Neural cell (in vitro differentiated cells): Measurements from ENCODE around the gene LRP1. TPM values are rescaled to one million over a fixed set of nuclear protein-coding genes. Genes with fewer than 3 reads are reported as not detected.

Source experiments
- H2AFZ ChIP-seq: fragments of 200-600, 300-800 bp; sonication (generic), shearing (Covaris generic); 2 replicates; pipeline ENCODE4 v1.6.0; 2014; ENCODE audit warnings: low read depth, mild to moderate bottlenecking, antibody characterized with exemption, low read length, moderate library complexity
- H3F3A ChIP-seq: fragments of 200-600 bp; shearing (Covaris generic); 2 replicates; pipeline ENCODE4 v1.6.1; 2016; ENCODE audit warnings: mild to moderate bottlenecking, moderate library complexity, mixed read lengths, antibody characterized with exemption, low read length; ENCODE audit not compliant: insufficient read depth, poor library complexity, severe bottlenecking
- H3K27ac ChIP-seq: fragments of 200-600, 300-800 bp; sonication (generic), shearing (Covaris generic); 2 replicates; pipeline ENCODE4 v1.5.1; 2014; ENCODE audit warnings: mild to moderate bottlenecking, low read length, moderate library complexity
- H3K27me3 ChIP-seq: fragments of 300-800, 200-600 bp; sonication (generic), shearing (Covaris generic); 2 replicates; pipeline ENCODE4 v1.6.0; 2014; ENCODE audit warnings: mild to moderate bottlenecking, low read depth, low read length, moderate library complexity; ENCODE audit not compliant: insufficient read depth
- H3K36me3 ChIP-seq: fragments of 300-800, 200-600 bp; sonication (generic), shearing (Covaris generic); 2 replicates; pipeline ENCODE4 v1.5.1; 2014; ENCODE audit warnings: mild to moderate bottlenecking, antibody characterized with exemption, low read length, moderate library complexity; ENCODE audit not compliant: insufficient read depth
- H3K4me2 ChIP-seq: fragments of 300-800, 200-600 bp; sonication (generic), shearing (Covaris generic); 2 replicates; pipeline ENCODE4 v1.6.0; 2014; ENCODE audit warnings: mild to moderate bottlenecking, low read length
- H3K4me3 ChIP-seq: fragments of 300-800, 200-600 bp; sonication (generic), shearing (Covaris generic); 2 replicates; pipeline ENCODE4 v1.5.1; 2014; ENCODE audit warnings: mild to moderate bottlenecking, low read length, moderate library complexity
- H3K79me2 ChIP-seq: fragments of 200-600 bp; shearing (Covaris generic); replicated peaks from 2 replicates; pipeline ENCODE4 v1.6.0; 2014; ENCODE audit warnings: mild to moderate bottlenecking, low read length, moderate library complexity; ENCODE audit not compliant: insufficient read depth
- H3K9ac ChIP-seq: fragments of 300-800, 200-600 bp; sonication (generic), shearing (Covaris generic); 2 replicates; pipeline ENCODE4 v1.6.1; 2016; ENCODE audit warnings: mild to moderate bottlenecking, low read length, mixed read lengths
- H3K9me2 ChIP-seq: fragments of 200-600 bp; shearing (Covaris generic); 2 replicates; pipeline ENCODE4 v1.6.1; 2016; ENCODE audit warnings: mild to moderate bottlenecking, low read length, mixed read lengths; ENCODE audit not compliant: insufficient read depth
- H3K9me3 ChIP-seq: fragments of 200-600, 300-800 bp; sonication (generic), shearing (Covaris generic); 2 replicates; pipeline ENCODE4 v1.6.1; 2016; ENCODE audit warnings: mild to moderate bottlenecking, mixed run types, low read length, moderate library complexity, mixed read lengths
- H4K20me1 ChIP-seq: fragments of 200-600 bp; shearing (Covaris generic); 2 replicates; pipeline ENCODE4 v1.6.1; 2016; ENCODE audit warnings: mild to moderate bottlenecking, mixed run types; ENCODE audit not compliant: insufficient read depth
- EP300 ChIP-seq: fragments of 450-650 bp; conservative IDR thresholded peaks from 2 replicates; pipeline ENCODE4 v1.6.1; 2014; ENCODE audit warnings: antibody characterized with exemption, mild to moderate bottlenecking, moderate library complexity; ENCODE audit not compliant: poor library complexity, severe bottlenecking
- EZH2 ChIP-seq: fragments of 200-600, 300-800 bp; shearing (Covaris generic), sonication (generic); IDR thresholded peaks from 2 replicates; pipeline ENCODE4 v1.6.1; 2014; ENCODE audit warnings: antibody characterized with exemption, low read length, borderline replicate concordance, mild to moderate bottlenecking; ENCODE audit not compliant: insufficient read depth, poor library complexity, severe bottlenecking
- MXI1 ChIP-seq: fragments of 450-650 bp; conservative IDR thresholded peaks from 2 replicates; pipeline ENCODE4 v1.6.1; 2014; ENCODE audit warnings: antibody characterized with exemption, mild to moderate bottlenecking; ENCODE audit not compliant: poor library complexity, severe bottlenecking
- POLR2AphosphoS5 ChIP-seq: IDR thresholded peaks from 2 replicates; pipeline ENCODE4 v1.6.1; 2012
- RAD21 ChIP-seq: fragments of 450-650 bp; conservative IDR thresholded peaks from 2 replicates; pipeline ENCODE4 v1.6.1; 2014; ENCODE audit warnings: antibody characterized with exemption, mild to moderate bottlenecking, moderate library complexity
- SMC3 ChIP-seq: fragments of 450-650 bp; conservative IDR thresholded peaks from 2 replicates; pipeline ENCODE4 v1.6.1; 2014; ENCODE audit warnings: antibody characterized with exemption, mild to moderate bottlenecking, moderate library complexity; ENCODE audit not compliant: poor library complexity
- TAF1 ChIP-seq: IDR thresholded peaks from 2 replicates; pipeline ENCODE4 v1.6.1; 2012; ENCODE audit warnings: low read depth
- polyA plus RNA-seq: library from polyadenylated mRNA; depleted of rRNA; stranded (reverse); fragments of >200 nt; gene quantifications from 2 replicates; pipeline ENCODE4 v1.2.3, GENCODE V29; 2014
- small RNA-seq, 3 experiments: library from RNA; depleted of rRNA; stranded (forward); fragments of <200 nt; gene quantifications; one replicate each; pipeline ENCODE3, GENCODE V24; 2012
- TF ChIP-seq, protein P1 (sequence below): fragments of 450-650 bp; IDR thresholded peaks from 2 replicates; pipeline ENCODE4 v1.5.1; 2014; ENCODE audit warnings: antibody characterized with exemption, mild to moderate bottlenecking, moderate library complexity; ENCODE audit not compliant: poor library complexity, severe bottlenecking
- TF ChIP-seq, protein P2 (sequence below): IDR thresholded peaks from 2 replicates; pipeline ENCODE4 v1.6.1; 2012; ENCODE audit warnings: borderline replicate concordance

Gene LRP1
- polyA plus RNA-seq, 1 donor from 2014 or later, result 18.2 TPM

DNA sequence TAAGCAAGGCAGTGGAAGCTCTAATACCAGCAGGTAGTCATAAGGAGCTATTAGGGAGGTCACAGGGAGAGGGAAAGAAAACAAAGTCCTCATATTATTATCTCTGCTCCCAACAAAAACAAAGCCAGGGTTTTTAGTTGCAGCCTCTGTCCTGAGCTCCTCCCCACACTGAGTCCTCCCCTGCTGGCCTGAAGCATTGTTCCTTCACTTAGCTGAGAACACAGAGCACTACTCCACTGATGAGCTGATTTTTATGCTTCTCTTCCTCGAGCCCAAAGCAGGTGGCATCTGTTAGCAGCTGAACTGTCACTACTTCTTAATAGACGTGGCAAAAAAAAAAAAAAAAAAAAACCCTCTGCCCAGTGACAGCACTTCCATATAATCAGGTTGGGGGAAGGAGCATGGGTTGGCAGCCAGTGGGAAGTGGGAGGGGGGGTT, 133.2 kb downstream of the LRP1 start:
- Histone ChIP-seq H3K79me2 (no peaks in the 10 kb centered on the region), H3K4me2 (no peak overlapping the region), H3F3A (no peaks in the 10 kb centered on the region), H3K4me3 (peak overlapping the region; percentile 9), H3K9ac (peak overlapping the region; percentile 25), H4K20me1 (no peaks in the 10 kb centered on the region), H3K36me3 (peaks cover 7% of the 10 kb centered on the region), H3K27me3 (no peaks in the 10 kb centered on the region), H2AFZ (no peak overlapping the region), H3K27ac (peak overlapping the region; percentile 60), H3K9me2 (no peaks in the 10 kb centered on the region), H3K9me3 (no peaks in the 10 kb centered on the region)
- TF ChIP-seq POLR2AphosphoS5, result peak; percentile 36
- no peak for TF ChIP-seq EP300
- no peak for TF ChIP-seq RAD21
- TF ChIP-seq TAF1, result no peak
- no peak for TF ChIP-seq SMC3
- TF ChIP-seq EZH2, result no peak
- TF ChIP-seq, protein P1, sequence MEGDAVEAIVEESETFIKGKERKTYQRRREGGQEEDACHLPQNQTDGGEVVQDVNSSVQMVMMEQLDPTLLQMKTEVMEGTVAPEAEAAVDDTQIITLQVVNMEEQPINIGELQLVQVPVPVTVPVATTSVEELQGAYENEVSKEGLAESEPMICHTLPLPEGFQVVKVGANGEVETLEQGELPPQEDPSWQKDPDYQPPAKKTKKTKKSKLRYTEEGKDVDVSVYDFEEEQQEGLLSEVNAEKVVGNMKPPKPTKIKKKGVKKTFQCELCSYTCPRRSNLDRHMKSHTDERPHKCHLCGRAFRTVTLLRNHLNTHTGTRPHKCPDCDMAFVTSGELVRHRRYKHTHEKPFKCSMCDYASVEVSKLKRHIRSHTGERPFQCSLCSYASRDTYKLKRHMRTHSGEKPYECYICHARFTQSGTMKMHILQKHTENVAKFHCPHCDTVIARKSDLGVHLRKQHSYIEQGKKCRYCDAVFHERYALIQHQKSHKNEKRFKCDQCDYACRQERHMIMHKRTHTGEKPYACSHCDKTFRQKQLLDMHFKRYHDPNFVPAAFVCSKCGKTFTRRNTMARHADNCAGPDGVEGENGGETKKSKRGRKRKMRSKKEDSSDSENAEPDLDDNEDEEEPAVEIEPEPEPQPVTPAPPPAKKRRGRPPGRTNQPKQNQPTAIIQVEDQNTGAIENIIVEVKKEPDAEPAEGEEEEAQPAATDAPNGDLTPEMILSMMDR, result no peak

DNA sequence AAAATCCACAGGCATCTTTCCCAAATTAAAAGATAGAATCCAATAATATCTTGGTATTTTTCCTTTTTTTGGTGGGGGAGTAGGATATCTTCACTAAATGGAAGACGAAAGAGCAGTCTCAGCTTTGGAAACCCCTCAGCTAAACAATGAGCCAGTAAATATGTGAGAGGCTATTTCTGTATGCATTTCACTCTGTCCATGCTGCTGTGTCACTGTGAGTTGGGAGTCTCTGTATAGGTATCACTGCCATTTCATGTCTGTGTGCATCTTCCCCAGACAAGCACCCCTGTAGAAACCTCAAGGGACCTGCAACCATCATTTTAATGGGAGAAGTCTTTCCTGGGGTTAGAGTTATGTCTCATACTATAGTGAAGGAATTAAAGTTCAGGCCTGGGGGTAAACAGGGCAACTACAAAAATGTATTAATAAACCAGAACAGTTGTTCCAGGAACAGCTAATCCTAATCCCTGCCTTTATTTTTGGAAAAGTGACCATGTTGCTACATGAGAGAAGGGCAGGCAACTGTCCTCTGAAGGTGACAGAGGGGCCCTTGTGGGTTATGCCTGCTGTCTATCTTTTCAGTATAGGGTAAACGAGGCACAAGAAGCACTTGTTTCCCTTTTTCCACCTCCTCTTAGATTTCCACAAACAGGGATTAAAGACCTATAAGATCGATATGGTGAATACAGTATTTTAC, 134.0 kb downstream of the LRP1 start:
- no peak overlapping the region for H3K4me2 ChIP-seq
- peak overlapping the region; percentile 60 for H3K27ac ChIP-seq
- TF ChIP-seq MXI1 (no peak), TAF1 (no peak), RAD21 (no peak), EP300 (no peak), EZH2 (no peak), POLR2AphosphoS5 (no peak), SMC3 (no peak)
- TF ChIP-seq, protein P1, result no peak
- TF ChIP-seq, protein P2, sequence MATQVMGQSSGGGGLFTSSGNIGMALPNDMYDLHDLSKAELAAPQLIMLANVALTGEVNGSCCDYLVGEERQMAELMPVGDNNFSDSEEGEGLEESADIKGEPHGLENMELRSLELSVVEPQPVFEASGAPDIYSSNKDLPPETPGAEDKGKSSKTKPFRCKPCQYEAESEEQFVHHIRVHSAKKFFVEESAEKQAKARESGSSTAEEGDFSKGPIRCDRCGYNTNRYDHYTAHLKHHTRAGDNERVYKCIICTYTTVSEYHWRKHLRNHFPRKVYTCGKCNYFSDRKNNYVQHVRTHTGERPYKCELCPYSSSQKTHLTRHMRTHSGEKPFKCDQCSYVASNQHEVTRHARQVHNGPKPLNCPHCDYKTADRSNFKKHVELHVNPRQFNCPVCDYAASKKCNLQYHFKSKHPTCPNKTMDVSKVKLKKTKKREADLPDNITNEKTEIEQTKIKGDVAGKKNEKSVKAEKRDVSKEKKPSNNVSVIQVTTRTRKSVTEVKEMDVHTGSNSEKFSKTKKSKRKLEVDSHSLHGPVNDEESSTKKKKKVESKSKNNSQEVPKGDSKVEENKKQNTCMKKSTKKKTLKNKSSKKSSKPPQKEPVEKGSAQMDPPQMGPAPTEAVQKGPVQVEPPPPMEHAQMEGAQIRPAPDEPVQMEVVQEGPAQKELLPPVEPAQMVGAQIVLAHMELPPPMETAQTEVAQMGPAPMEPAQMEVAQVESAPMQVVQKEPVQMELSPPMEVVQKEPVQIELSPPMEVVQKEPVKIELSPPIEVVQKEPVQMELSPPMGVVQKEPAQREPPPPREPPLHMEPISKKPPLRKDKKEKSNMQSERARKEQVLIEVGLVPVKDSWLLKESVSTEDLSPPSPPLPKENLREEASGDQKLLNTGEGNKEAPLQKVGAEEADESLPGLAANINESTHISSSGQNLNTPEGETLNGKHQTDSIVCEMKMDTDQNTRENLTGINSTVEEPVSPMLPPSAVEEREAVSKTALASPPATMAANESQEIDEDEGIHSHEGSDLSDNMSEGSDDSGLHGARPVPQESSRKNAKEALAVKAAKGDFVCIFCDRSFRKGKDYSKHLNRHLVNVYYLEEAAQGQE, result no peak
- no peaks in the 10 kb centered on the region for H3K9me2 ChIP-seq
- H3K79me2 ChIP-seq, result no peaks in the 10 kb centered on the region
- no peaks in the 10 kb centered on the region for H3K9me3 ChIP-seq
- peaks cover 7% of the 10 kb centered on the region for H3K36me3 ChIP-seq
- no peaks in the 10 kb centered on the region for H3F3A ChIP-seq
- H3K9ac ChIP-seq, result no peak overlapping the region
- no peak overlapping the region for H2AFZ ChIP-seq
- H3K27me3 ChIP-seq, result no peaks in the 10 kb centered on the region
- H4K20me1 ChIP-seq, result no peaks in the 10 kb centered on the region
- H3K4me3 ChIP-seq, result no peak overlapping the region

Small RNAs within 50 kb of the gene (small RNA-seq; reads per million reads assigned to genes)
- 0 to 4.5 (median 2.5) reads per million in 3 experiments for gene MIR1228

Other genes with a start within 250 kb of the LRP1 start
- 0.63 TPM in 1 of 2 replicates, not detected in the other for gene SDR9C7, start 194.1 kb upstream of the LRP1 start, polyA plus RNA-seq
- 0.66 and 1.0 TPM in 2 replicates for gene RDH16, start 170.9 kb upstream of the LRP1 start, polyA plus RNA-seq
- 6.4 and 7.3 TPM in 2 replicates for gene ZBTB39, start 121.9 kb upstream of the LRP1 start, polyA plus RNA-seq
- 2.5 TPM in 1 of 2 replicates, not detected in the other for gene TAC3, start 112.0 kb upstream of the LRP1 start, polyA plus RNA-seq
- gene MYO1A, start 78.4 kb upstream of the LRP1 start, polyA plus RNA-seq, result not detected in 2 replicates
- gene NEMP1, start 49.7 kb upstream of the LRP1 start, polyA plus RNA-seq, result 5.9 and 6.8 TPM in 2 replicates
- 15.6 and 16.4 TPM in 2 replicates for gene NAB2, start 39.4 kb upstream of the LRP1 start, polyA plus RNA-seq
- not detected in 2 replicates for gene STAT6, start 17.1 kb upstream of the LRP1 start, polyA plus RNA-seq
- gene LRP1-AS, start 19.1 kb downstream of the LRP1 start, polyA plus RNA-seq, result not detected in 2 replicates
- 0.53 TPM in 1 of 2 replicates, not detected in the other for gene NXPH4, start 88.3 kb downstream of the LRP1 start, polyA plus RNA-seq
- 38.2 and 42.2 TPM in 2 replicates for gene SHMT2, start 101.2 kb downstream of the LRP1 start, polyA plus RNA-seq
- 1.3 and 2.9 TPM in 2 replicates for gene STAC3, start 122.7 kb downstream of the LRP1 start, polyA plus RNA-seq